SIG-M5 treated with dmso at 0.1 percent for 504 hours (cell line): Measurements from ENCODE around the gene PRKCSH.
A peak's percentile ranks its signal among the peaks of the same experiment; 100 is the strongest.
"Not testable (repeated sequence)": the region's sequence is repeated elsewhere in the genome, so short reads cannot be mapped to it uniquely, and the experiment has no call there.

Experiments used
- DNase-seq: peaks from one replicate; lab custom pipeline; 2025; ENCODE audit not compliant: unreplicated experiment; lab: John Stamatoyannopoulos, UW

Gene PRKCSH, protein sequence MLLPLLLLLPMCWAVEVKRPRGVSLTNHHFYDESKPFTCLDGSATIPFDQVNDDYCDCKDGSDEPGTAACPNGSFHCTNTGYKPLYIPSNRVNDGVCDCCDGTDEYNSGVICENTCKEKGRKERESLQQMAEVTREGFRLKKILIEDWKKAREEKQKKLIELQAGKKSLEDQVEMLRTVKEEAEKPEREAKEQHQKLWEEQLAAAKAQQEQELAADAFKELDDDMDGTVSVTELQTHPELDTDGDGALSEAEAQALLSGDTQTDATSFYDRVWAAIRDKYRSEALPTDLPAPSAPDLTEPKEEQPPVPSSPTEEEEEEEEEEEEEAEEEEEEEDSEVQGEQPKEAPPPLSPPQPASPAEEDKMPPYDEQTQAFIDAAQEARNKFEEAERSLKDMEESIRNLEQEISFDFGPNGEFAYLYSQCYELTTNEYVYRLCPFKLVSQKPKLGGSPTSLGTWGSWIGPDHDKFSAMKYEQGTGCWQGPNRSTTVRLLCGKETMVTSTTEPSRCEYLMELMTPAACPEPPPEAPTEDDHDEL

DNA sequence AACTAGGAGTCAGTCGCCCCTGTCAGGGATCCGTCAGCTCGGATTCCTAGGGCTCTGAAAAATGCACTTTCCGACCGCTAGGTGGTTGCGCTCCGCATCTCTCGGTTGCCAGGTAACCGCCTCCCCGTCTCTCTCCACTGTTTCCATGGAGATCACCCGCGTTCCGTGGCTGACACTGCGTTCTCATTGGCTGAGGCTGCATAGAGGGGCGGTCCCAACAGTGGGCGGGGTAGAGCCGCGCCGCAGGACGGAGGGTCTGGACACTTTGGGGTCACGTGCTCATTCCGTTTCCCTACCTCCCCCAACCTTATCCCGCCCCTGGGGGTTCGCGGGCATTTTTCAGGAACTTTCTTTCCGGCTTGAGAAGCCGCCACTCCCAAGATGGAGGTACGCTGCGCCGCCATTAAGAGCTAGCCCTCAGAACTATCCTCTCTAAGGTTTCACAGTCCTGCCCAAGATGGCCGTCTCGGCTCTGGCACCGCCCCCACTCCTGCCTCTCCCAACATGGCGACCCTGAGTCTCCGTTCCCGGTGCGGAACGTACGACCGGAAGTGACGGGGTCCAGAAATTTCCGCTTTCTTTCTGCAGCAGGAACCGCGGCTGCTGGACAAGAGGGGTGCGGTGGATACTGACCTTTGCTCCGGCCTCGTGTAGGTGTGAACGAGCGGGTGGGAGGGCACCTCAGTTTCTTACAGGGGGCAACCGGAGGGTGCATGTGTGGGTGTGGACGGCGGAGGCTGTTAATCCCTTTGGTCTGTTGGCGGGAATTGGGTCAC, at the start of gene PRKCSH, which contains the start of gene ODAD3:
Gene PRKCSH, plus strand, starts transcription at position 579 of the 776 bp plus-strand sequence. CDS start 483 bp downstream, outside the sequence.
Gene ODAD3, minus strand, starts transcription at position 65 of the 776 bp plus-strand sequence. CDS start 105 bp downstream, outside the sequence.
- DNase-seq = peak; percentile 99

DNA sequence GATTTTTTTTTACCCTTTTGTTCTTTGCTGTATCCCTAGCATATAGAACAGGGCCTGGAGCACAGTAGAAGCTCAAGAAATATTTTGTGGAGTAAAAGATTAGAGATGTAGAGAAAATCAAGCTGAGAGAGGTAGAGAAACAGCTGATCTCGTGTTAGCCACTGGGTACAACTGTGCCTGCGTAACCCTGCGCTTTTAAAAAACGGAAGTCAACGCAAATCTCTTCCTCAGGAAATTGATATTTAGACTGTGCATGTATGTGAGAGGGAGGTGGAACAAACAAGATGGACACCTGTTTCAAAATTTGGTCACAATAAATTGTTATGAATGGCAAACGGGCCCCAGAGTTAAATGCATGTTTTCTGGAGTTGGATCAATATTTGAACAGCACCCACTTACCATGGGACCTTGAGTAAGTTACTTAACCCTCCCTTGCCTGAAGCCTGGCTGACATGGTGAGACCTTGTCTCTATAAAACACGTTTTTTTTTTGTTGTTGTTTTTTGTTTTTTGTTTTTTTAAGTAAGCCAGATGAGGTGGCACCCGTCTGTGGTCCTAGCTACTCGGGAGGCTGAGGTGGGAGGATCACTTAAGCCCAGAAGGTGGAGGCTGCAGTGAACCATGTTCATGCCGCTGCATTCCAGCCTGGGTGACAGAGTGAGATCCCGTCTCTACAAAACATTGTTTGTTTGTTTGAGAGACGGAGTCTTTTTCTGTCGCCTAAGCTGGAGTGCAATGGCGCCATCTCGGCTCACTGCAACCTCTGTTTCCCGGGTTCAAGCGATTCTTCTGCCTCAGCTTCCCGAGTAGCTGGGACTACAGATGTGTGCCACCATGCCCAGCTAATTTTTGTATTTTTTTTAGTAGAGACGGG, 48.0 kb upstream of the PRKCSH start:
- peak; percentile 27 for DNase-seq

DNA sequence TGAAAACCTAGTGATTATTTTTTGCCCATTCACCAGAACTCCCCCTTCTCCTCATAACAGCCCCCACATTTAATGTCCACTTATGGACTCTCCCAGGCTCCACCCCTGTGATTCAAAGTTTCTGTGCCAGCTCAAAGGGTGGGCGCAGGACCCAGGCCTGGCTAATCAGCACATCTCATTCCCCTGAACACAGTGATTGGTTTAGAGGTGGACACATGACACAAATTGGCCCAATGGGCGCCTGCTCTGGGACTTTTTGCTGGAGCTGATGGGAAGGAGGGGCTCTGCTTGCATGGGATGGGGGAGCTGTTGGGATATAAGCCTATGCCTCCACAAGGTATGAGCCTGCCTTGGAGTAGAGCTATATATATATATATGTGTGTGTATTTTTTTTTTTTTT, 45.1 kb upstream of the PRKCSH start:
- no peak for DNase-seq

DNA sequence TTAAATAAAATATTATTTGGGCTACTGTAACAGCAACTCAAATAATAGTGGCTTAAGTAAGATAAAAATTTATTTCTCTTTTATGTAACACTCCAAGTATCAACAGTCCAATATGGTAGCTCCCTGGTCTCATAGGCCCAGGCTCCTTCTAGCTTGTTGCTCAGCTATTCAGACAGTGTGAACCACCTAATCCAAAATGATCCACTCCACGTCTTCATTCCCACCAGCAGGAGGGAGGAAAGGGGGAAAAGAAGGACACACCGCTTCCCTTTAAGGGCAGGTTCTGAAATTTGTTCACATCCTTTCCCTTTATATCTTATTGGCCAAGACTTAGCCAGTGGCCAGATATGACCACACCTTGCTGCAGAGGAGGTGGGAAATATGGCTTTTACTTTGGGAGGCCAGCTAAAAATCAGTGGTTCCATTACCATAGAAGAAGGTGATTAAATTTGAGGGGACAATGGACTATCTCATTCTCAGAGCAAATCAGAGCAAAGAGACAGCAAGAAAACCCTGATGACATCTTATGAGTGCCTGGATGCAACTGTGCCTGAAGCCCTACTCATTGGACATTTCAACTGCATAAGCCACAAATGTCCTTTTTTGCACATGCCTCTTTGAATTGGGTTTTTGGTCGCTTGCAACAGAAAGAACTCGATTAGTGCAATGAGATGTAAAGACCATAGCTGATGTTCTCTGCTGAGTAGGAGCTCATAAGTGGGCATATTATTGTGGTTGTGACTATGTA, 44.3 kb upstream of the PRKCSH start:
- no peak for DNase-seq

DNA sequence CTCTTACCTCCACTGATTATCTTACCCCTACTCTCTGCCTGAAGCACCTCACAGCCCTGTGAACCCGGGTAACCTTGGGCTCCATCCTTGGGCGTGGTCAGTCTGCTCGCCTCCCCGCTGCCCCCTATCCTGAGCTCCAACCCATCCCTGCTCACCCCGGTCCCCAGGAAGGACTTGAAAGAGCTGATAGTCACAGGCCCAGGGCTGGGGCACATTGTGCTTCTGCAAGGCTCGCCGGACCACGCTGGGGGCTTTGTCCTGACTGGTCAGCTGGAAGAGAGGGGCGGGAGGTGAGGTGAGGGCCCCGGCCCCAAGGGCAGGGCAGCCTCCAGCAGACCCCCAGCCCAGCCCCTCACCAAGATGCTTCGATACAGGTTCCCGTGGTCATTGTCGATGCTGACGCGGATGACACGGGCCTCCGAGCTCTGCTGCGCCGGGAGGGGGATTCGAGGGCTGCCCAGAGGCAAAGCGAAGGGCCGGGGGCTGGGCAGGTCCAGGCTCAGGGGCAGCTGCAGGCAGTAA, 38.3 kb upstream of the PRKCSH start:
- no peak for DNase-seq

DNA sequence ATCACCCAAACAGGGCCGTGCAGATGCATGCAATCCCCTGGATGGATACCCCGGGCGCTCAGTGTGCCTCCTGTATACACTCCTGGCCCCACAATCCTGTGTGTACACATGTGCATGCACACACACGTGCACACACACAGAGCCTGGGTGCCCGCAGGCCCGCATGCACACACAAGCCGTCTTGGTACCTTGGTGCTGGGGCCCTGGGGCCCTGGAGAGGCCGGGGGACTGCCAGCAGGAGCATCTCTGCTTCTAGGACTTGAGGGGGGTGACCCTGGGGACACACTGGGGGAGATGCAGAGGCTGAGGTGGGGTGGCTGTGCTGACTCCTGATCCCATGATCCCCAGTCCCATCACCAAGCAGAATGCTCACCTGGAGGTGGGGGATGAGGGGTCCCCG, 35.8 kb upstream of the PRKCSH start:
- DNase-seq = no peak

DNA sequence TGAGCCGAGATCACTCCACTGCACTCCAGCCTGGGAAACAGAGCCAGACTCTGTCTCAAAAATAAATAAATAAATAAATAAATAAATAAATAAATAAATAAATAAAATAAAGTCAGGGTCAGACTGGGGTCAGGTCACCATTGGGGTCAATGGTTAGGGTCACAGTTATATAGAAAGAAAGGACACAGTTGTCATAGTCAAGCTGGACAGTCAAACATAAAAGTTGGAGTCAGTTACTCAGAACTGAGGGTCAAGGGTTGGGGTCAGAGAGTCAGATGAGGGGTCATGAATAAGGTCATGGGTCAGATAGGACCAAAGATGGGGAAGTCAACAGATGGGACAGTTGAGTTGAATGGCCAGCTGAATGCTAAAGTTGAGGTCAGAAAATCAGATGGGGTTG, 34.6 kb upstream of the PRKCSH start:
- no peak for DNase-seq

DNA sequence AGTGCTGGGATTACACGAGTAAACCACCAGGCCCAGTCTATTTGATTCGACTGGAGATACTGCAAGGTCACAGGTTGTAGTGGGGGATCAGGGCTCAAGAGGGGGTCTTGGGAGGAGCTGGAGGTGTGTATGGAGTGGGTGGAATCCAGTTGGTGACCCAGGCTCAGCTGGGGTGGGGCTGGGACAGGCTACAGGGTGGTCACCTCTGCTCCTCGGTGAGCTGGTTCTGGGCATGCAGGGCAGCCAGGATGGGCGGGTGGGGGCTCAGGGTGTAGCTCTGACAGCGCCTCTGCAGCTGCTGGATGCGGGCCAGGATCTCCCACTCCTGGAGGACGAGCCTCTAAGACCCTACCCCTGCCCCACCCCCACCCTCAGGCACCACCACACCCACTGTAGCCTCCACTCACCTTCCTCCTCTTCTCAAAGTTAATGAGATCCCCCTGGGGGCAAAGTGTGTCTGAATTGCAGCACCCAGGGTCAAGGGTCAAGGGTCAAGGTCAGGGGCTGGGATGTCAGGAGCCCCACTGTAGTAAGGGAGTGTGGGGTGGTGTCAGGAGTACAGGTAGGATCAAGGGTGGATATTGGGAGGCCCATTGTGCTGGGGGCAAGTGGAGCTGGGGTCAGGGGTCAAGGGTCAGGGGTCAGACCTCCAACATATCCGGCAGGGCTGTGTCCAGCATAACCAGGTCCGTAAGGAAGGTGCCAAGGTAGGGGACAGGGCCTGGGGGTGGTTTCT, 33.5 kb upstream of the PRKCSH start:
- no peak for DNase-seq

DNA sequence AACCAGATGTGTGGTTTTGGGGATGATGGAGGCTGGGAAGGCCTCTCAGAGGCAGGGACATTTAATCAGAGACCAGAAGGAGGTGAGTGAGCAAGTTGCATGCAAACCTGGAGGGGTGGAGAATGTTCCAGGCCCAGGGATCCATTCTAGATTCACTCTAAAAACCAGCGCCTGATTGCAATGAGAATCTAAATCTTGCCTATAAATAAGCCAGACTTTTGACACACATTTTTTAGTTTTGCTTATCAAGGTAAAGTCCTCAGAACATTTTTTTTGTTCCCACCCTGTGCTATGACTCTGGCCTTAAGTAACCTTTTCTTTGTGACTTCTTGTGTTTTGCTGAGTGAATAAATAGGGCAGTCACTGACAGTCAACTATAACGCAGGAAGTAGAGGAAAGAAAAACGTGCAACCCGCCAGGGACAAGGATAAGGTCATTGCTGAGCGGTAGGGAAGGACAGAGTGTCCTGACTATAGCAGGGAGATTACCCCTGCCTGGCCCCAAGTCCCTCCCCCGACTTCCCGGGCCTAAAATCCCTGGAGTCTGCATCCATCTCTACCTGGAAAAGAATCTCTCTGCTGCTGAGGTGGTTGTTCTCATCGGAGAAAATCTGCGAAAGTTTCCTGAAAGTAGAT, 30.7 kb upstream of the PRKCSH start:
- no peak for DNase-seq

DNA sequence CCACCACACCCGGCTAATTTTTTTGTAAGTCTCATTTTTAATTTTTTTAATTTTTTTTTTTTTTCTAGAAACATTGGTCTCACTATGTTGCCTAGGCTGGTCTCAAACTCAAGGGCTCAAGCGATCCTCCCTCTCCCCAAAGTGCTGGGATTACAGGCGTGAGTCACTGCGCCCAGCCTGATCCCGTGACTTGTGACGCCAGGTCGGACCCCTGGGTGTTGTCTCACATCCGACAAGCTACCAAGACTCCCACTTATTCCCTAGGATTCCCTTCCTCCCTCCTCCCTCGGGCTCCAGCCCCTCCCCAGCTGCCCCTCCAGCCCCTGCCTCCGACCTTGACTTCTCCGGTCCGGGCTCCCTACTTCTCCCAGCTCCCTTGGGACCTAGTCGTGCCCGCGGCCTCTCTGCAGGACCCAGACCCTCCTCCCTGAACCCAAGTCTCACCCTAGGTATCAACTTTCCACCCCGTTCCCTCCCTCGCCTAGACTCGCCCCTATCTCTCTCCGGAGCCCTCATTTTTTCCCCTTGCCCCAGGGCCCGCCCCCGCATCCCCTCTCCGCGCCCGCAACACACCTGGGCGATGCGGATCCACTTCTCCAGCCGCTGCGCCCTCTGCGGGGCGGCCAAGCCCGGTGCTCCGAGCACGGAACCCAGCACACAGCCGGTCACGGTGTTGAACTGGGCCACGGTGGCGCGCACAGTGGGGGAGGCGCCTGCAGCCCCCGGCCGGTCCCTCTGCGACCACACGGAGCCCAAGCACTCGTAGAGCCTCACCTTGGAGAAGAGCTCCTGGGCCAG, 29.4 kb upstream of the PRKCSH start:
- DNase-seq = no peak

DNA sequence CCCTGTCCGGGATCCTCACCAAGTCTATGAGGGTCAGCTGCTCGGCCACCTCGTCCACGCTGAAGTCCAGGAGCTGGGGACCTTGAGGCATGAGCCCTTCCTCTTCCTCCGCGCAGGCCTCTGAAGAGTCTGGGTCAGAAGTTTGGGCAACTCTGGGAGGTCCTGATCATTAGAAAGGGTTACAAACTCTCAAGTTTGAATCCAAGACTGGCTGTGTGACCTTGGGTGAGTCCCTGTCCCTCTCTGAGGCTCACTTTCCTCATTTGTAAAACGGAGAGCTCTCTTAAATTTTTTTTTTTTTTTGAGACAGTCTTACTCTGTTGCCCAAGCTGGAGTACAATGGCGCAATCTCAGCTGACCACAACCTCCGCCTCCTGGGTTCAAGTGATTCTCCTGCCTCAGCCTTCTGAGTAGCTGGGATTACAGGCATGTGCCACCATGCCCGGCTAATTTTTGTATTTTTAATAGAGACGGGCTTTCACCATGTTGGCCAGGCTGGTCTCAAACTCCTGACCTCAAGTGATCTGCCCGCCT, 28.7 kb upstream of the PRKCSH start:
- DNase-seq = not testable (repeated sequence)

DNA sequence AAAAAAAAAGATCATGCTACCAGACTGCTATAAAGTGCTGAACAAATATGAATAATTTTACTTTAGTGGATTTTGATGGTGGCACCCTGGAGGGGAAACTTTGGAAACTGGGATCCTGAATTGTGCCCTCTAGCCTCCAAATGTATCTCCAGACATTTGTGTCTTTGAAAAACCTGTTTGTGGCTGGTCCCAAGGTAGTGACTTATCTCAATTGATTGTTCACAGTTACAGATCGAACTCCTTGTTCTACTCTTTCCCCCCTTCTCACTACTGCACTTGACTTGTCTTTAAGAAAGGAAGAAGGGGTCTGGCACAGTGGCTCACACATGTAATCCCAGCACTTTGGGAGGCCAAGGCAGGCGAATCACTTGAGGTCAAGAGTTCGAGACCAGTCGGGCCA, 26.8 kb upstream of the PRKCSH start:
- DNase-seq = no peak

DNA sequence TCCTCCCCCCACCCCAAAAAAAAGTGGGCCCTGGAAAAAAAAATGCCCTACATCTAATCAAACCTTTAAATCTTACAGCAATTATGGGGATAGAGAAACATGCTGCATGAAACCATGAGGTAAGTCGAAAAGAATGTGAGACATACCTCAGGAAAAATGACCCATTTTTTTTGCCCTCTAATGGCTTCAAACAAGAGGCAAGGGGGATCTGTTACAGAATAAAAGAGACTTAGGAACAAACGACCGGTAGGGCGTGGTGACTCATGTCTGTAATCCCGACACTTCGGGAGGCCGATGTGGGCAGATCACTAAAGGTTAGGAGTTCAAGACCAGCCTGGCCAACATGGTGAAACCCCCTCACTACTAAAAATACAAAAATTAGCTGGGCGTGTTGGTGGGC, 24.8 kb upstream of the PRKCSH start:
- DNase-seq = no peak

DNA sequence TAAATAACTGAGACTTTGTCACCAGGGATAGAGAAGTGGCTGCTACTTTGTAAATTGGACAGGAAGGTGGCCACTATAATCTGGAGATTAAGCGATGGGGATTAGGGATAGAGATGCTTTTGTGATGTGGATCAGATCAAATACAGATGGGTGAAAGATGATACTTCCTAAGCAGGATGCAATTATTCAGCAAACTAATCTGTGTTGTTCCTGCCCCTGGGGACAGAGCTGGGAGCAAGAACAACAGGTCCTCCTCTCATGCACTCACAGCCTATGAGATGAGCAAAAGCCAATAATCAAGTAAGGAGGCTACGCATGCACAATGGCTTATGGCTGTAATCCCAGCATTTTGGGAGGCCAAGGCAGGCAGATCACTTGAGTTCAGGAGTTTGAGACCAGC, 20.9 kb upstream of the PRKCSH start:
- DNase-seq = no peak

DNA sequence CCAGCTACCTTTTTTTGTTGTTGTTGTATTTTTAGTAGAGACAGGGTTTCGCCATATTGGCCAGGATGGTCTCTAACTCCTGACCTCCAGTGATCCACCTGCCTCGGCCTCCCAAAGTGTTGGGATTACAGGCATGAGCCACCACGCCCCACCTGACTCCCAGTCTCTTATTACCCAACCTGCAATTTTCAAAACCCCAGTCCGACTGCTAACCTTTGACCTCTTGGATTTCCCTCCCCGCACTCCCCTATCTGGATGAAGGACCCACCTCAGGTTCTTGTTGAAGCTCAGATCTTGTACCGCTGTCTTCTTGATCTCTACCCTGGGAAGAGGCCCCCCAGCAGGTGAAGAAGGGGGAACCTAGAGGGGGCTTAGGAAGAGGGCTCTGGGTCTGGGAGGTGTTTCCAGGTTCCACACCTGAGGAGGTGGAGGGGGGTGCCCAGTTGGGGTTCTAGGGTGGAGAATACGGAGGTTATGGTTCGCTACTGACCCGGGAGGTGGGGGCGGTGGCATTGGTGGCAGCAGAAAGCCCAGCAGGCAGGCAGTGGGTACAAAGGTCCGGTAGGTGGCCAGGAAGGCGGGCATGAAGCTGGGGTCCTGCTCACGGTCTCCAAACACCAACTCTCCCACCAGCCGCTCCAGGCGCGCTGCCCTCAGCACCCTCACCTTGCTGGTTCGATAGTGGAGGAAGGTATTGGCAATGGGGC, 18.9 kb upstream of the PRKCSH start:
- no peak for DNase-seq

DNA sequence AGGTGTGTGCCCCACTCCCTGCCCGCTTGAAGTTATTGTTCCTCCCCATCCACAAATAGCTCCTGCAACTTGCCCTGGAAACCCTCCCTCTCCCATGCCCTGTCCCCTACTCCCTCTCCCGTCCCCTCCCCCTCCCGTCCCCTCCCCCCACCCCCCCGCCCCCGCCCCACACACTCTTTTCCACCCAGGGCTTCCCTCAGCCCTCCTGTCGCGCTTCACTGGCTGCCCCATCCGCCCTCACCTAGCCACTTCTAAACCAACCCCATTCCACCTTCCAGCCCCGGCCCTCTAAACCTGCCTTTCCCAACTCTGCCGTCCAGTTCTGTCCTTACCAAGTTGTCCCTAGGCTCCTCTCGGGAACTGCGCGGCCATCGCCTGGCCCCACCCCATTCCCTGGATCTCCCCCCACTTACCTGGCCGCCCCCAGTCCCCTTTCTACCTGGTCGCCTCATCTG, 17.3 kb upstream of the PRKCSH start:
- DNase-seq = no peak
